GM18511 (cell line): ENCODE results near the gene FOXJ2.
A peak's percentile ranks its signal among the peaks of the same experiment; 100 is the strongest.
"Not testable (repeated sequence)": the region's sequence is repeated elsewhere in the genome, so short reads cannot be mapped to it uniquely, and the experiment has no call there.

Experiments
- ATAC-seq: cut with Tn5 transposase; IDR thresholded peaks from one replicate; pipeline ENCODE4 v1.9.1; 2021; ENCODE audit warnings: mild to moderate bottlenecking, moderate library complexity; ENCODE audit not compliant: unreplicated experiment

Gene FOXJ2

DNA sequence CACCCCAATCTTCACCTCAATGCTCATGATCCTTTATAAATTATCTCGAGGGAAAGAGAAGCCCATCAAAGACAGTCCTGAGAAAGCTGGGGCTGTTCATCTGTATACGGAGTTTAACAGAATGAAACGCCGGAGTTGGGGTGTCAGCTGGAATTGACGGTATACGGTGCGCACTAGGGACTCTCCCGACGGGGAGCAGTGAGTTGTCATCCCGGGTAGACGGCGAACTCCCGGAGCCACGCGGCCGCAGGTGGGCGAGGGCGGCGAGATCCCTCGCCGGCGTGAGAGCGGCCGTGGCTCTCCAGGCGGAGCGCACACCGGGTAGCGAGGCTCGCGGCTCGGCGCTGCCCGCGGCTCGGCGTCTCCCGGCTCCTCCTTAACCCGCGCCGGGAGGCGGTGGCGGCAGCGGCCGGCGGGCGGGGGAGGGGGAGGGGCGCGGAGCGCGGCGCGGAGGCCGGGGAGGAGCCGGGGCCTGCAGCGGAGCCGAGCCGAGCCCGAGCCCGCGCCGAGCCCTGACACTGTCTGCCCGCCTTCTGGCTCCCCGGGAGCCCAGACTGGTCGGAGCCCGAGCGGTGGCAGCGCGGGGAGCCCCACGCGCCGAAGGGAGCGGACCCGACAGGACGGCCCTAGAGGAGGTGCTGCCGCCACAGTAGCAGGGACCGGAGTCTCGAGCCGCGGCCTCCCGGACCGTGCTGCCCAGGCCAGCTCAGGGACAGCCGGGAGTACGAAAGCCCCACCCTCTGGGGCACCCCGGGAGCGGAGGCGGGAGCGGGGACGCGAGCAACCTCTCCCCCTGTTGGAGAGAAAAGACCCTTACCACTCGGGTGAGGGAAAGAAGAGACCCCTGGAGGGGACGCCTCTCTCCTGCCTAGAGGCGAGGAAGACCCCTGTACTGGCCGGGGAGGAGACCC, at the start of gene FOXJ2:
TSS of gene FOXJ2 (plus strand) at position 475 of the 911 bp plus-strand sequence. CDS start 7,117 bp downstream, outside the sequence.
- peak; percentile 78 for ATAC-seq

DNA sequence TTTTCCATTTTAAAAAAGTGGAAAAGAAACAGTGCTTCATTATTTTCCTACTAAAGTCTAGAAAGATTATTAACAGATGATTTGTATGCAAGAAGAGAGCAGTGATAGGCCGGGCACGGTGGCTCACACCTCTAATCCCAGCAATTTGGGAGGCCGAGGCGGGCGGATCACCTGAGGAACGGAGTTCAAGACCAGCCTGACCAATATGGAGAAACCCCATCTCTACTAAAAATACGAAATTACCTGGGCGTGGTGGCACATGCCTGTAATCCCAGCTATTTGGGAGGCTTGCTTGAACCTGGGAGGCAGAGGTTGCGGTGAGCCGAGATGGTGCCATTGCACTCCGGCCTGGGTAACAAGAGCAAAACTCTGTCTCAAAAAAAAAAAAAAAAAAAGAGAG, 49.5 kb upstream of the FOXJ2 start:
- ATAC-seq, result not testable (repeated sequence)

DNA sequence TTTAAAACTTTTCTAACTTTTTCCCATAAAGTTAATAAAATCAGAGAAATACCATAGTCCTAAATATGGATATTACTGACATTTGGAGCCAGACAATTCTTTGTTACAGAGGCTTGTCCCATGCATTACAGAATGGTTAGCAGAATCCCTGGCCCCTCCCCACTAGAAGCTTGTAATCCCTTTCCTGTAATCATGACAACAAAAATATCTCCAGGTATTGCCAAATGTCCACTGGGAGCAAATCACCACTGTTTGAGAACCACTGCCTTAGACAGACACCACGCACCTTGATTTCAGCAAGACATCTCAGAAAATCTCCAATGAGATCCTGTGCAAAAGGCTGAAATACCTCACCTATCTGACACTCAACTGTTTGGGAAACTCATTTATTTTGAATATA, 49.1 kb upstream of the FOXJ2 start:
- ATAC-seq, result not testable (repeated sequence)

DNA sequence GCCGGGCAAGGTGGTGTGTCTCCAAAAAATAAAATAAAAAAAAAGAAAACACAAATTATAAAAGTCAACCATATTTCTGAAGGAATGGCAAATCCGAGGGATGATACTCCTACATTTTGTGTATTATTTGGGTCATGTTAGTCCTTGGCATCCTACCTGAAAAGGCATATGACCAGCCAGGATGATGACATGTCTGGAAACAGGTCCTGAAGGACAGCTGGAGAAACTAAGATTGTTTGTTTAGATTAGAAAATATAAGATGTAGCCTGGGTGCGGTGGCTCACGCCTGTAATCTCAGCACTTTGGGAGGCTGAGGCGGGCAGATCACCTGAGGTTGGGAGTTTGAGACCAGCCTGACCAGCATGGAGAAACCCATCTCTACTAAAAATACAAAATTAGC, 47.6 kb upstream of the FOXJ2 start:
- no peak for ATAC-seq

DNA sequence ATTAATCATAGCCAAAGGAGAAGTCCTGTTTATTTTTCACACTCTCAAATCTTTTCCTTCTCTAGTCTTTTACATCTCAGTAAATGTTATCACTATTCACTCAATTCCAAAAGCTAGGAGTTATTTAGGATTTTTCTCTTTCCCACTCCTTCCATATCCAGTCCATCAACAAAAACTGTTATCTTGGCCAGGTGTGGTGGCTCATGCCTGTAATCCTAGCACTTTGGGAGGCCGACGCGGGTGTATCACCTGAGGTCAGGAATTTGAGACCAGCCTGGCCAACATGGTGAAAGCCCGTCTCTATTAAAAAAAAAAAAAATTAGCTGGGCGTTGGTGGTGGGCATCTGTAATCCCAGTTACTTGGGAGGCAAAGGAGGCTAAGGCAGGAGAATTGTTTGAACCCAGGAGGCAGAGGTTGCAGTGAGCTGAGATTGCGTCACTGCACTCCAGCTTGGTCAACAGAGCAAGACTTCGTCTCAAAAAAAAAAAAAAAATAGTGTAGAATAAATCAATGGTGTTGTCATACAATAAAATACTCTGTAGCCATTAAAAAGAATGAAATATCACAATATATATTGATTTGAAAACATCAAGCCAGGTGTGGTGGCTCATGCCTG, 46.6 kb upstream of the FOXJ2 start:
- ATAC-seq, result no peak

DNA sequence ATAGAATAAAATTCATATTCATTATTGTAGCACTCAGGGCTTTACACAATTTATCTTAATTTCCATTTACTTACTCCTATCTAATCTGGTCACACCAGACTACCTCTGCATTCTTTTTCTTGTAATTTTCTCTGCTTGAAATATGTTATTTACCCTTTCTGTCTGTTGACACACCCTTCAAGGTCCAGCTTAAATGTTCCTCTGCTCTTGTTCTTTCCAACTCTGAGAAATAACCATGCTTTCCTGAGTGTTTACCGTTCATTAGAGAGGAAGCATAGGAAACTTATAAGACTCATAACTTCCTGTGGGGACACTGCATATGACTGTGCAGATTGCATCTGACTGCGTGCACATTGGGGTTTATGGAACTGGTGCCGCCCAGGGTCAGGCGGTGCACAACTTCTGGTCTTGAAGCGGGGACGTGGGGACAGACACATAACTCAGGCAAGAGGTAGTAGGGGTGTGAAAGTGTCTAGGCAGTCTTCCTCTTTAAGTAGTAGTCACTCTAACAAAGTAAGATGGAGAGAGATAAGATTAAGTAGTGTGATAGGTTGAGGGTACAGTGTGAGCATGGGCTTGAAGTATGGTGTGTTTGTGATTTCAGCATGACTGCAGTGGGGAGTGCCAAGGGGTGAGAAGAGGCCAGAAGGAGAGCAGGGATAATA, 42.6 kb upstream of the FOXJ2 start:
- peak; percentile 82 for ATAC-seq

DNA sequence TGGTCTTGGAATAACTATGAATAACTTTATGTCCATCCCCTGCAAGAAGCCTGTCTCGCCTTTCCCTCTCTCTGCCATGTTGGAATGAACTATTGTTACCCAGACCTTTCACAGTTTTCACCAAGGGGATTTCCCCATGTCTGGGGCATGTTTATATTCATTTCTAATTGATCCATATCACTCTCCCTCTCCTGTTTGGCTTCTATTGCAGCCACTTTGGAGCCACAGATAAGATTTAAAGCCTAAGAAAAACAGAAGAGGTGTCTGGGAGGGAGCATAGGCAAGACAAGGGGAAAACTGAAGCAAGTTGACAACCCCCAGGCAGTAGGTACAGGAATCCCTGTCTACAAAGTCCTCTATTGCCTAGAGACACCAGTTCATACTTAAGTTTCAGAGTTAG, 41.0 kb upstream of the FOXJ2 start:
- ATAC-seq, result no peak

DNA sequence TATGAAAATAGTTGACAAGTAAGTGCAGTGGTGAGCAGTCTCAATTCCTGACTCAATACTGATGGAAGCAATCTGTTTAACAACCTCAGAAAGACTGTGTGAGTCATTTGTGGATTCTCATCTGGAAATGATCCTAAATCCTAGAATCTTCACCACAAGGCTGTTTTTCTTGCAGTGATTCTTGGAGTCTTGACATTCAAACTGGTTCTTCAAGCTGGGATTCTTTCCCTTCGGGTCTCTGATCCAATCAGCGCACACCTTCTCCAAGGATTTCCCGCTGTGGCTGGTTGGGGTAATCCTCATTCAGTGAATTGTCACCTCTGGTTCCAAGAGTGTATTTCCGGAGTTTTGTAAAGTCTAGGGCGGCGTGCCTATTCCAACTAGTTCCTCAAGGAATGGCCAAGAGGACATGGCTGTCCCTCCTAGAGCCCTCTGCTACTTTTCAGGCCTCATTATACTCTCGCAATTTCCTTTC, 37.7 kb upstream of the FOXJ2 start:
- ATAC-seq, result peak; percentile 13

DNA sequence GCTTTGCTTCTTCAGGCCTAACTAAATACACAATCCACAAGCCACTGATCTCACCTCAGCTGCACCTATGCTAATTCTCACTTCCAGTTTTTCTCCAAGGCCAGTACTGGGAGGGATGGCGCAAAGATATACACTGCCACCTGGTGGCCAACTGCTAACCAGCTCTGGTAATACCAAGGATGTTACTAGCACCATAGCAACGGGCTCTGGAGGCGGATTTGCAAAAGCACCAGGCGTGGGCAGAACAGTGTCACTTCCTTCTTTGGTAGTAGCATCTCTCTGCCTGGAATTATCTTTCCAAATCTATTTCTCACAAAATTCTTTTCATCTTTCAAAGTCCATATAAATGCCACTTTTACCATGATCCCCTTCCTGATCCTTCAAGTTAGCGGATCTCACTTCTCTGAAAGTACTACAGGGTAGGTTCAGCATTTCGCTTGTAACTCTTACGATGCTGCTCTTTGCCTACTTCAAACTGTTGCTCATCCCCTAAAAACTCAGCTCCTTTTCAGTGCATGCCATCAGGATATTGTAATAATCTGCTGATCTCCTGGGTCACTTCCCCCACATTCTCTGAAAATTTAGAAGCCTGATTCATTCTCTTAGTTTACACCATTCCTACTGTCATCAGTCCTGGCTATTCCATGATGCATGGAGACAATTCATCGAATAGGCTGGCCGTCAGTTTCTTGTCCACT, 37.1 kb upstream of the FOXJ2 start:
- ATAC-seq, result peak; percentile 98

DNA sequence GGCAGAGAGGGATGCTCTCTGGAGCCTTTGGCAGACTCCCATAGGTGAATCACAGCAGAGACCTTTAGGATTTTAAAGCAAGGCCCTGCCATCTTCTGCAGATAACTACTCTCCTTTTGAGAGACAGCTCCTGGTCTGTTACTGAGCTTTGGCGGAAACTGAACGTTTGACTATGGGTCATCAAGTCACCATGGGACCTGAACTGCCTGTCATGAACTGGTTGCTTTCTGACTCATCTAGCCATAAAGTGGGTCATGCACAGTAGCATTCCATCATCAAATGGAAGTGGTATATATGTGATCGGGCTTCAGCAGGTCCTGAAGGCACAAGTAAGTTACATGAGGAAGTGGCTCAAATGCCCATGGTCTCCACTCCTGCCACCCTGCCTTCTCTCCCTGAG, 31.7 kb upstream of the FOXJ2 start:
- ATAC-seq, result not testable (repeated sequence)

DNA sequence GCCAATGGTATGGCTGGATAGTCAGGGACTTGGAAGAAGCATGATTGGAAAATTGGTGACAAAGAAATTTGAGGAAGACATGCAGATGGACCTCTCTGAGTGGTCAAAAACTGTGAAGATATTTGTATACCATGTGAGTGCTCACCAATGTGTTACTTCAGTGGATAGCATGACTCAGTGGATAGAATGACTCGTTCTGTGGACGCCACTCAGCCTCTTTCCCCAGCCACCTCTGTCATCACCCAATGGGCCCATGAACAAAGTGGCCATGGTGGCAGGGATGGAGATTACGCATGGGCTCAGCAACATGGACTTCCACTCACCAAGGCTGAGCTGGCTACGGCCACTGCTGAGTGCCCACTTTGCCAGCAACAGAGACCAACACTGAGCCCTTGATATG, 31.0 kb upstream of the FOXJ2 start:
- ATAC-seq, result not testable (repeated sequence)

DNA sequence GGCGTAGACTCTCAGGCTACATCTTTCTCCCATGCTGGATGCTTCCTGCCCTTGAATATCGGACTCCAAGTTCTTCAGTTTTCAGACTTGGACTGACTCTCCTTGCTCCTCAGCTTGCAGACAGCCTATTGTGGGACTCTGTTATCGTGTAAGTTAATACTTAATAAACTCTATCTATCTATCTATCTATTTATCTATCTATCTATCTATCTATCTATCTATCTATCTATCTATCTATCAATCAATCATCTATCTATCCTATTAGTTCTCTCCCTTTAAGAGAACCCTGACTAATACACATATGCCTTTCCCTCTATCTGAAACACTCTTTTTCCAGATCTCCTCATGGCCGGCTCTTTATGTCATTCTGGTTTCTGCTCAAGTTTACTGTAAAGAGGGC, 27.6 kb upstream of the FOXJ2 start:
- not testable (repeated sequence) for ATAC-seq

DNA sequence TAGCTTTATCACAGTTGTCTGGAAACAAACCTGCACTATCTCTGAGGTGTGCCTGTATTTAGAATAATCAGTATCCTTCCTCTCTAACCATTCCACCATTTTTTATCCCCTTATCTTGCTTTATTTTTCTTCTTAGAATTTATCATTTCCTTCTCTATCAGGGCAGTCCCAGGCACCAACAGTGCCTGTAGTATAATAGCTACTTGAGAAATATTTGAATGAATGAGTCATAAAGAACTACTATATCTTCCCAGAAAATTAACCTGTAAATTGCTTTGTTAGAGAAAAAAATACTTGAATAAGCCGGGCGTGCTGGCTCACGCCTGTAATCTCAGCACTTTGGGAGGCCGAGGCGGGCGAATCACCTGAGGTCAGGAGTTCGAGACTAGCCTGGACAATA, 21.2 kb upstream of the FOXJ2 start:
- no peak for ATAC-seq

DNA sequence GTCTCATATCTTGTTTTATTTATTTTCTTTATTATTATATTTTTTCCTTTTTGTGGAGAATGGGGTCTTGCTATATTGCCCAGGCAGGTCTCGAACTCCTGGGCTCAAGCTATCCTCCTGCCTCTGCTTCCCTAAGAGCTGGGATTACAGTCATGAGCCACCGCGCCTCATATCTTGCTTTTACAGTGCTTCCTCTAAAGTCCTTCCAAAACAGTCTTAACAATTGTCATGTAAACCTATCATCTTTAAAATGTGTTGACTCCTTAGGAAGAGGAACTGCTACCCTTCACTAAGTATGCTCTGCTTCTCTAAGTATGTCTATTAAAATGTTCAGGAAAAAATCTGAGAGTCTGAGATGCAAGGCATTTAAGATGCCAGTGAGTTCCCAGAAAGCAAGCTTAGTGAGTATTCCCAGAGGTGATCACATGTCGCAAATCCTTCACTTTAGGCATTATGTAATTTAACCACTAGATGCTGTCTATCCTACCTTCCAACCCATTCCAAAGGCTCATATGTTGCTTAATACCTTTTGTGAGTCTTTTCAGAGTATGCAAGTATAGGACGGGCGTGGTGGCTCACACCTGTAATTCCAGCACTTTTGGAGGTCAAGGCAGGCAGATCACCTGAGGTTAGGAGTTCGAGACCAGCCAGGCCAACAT, 19.7 kb upstream of the FOXJ2 start:
- ATAC-seq, result no peak

DNA sequence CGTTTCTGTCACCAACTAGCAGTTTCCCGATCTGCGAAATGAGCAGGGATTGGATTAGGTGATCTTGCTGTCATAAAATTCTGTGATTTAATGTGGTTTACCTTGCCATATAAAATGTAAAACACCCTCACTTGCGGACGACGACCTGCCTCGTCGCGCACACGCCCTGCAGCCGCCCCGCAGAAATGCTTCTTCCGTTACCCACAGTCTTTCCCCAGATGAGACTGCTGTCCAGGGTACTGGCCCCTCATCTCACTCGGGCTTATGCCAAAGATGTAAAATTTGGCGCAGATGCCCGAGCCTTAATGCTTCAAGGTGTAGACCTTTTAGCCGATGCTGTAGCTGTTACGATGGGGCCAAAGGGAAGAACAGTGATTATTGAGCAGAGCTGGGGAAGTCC, 17.7 kb upstream of the FOXJ2 start:
- no peak for ATAC-seq

DNA sequence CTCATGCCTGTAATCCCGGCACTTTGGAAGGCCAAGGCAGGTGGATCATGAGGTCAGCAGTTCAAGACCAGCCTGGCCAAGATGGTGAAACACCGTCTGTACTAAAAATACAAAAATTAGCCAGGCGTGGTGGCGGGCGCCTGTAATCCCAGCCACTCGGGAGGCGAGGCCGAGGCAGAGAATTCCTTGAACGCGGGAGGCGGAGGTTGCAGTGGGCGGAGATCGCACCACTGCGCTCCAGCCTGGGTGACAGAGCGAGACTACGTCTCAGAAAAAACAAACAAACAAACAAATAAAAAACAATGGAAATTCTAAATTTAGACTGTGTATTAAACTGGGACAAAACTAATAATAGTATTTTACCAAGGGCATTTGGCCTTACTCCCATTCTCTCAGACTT, 14.3 kb upstream of the FOXJ2 start:
- ATAC-seq, result not testable (repeated sequence)

DNA sequence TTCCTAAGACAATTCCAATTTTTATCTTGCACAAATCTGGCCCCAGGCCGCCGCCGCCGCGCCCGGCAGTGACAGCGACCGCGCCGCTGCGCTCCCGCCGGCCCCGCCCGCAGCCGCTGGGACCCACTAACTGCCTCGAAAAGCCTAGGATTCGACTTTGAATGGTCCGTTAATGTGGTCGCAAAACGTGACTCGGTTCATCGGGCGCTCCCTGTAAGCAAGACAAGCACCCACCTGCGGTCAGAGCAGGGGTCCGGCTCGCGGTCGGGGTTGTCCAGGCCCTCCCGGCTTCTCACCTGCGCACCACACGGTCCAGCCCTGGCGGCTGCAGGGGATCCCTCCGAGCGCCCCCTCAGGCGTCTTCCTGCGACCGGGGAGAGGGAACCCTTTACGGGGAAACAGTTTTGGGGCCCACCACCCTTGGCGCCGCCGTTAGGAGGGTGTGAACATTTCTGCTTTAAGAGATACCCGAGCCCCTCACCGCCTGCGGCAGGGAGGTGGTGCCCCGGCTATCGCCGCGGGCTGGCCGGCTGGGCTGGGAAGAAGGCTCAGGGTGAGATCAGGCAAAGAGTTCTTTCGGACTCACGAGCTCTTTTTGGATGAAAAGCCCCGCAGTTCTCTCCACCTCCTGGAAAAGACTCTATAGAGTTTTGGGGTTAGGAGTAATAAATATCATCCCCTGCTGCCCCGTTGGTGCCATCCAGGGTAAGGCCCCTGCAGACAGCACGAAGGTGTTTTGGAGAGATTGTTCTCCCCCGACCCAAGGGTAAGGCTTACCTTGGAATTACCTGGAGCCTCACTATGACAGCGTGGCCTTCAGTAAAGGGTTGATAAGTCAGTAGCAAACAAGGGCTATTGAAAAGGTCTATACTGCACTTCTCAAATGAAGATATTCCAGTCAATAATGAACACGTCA, 13.6 kb upstream of the FOXJ2 start:
- ATAC-seq, result no peak

DNA sequence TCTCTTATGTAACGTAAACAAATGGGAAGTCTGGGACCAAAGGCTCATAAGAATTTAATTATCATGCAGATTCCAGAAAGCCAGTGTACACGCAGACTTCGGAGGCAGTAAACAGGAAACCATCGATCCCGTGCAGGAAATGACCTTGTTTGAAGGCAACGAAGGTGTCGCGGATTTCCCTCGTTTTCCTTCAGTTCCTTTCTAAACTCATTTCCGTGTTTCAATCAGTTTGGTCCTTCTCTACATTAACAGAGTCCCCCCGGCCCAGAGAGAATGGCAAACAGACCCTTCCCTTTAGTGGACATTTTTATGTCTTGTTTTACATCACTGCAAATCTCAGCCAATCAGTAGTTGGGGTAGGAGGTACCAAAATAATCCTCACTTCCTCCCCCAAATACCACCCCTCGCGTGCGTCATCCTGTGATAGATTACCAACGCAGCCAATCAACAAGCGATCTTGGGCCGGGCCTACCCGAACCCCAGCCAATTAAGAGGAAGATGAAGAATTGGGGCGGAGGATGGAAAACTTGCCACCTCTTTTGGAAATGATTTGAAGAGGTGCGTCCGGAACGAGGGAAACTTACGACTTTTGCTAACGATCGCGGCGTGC, 6.1 kb upstream of the FOXJ2 start:
- peak; percentile 98 for ATAC-seq

DNA sequence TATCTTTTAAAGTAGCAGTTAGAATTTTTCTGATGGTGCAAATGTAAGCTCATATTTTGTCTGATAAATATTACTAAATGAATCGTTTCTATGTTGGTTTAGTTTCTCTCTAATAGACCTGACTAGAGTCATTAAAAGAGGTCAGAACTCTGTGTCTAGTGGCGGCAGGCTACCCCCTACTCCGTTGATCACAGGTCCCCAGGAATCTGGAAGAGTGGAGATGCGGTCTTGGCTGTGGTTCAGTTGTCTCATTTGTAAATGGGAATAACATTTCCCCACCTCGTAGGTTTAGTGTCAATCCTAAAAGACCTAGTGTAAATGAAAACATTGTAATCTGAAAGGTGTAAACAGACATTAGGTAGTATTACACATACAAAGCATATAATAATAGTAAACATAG, 4.7 kb upstream of the FOXJ2 start:
- no peak for ATAC-seq
